RPMI8226 (cell line): ENCODE data around the gene TCF7L2.

Experiments used
- DNase-seq: peaks from one replicate; pipeline ENCODE4 v3.0.0-alpha.2; 2015

Gene TCF7L2

DNA sequence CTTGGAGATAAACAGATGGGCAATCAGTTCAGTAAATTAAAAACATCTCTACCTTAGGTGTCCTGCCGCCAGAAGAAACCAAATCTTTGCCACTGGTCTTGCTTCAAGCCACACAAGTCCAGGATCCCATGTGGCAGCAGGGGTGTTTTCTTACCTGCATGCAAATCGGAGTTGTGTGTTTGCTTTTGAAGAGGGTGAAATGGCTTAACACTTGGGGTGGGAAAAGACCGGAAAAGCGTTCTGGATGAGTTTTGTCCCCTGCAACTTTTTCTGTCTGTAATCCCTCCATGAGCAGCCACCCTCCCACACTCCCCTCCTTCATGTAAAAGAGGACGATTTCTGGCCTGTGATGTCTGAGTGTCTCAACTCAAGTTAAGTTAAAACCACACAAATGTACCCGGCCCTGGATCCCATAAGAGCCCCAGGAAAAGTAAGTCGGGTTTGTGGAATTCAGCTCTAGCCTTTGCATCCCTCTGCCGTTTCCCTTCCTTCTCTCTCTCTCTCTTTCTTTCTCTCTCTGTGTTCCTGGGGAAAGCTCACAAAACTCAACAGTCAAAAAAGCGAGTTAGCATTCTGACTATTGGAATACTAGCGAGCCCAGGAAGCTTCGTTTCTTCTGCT lies 178.5 kb downstream of the TCF7L2 start:
- DNase-seq, result no peak

DNA sequence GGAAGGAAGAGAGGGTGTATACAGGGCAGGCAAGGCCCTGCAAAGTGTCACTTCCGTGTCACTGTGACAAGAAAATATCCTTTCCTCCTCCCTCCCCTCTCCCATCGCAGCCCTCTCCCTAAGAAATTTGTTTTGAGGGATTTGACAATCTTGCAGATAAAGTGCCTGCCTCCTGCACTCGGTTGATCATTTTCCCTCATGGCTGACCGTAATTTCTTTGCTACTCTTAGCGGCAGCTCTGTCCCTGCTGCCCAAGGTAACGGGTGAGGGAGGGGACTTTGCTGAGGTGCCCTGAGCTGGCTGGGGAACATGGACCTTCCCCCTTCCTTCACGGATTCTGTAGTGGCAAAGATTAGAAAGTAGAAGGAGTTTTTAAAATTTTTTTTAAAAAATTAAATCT lies 179.1 kb downstream of the TCF7L2 start:
- no peak for DNase-seq

DNA sequence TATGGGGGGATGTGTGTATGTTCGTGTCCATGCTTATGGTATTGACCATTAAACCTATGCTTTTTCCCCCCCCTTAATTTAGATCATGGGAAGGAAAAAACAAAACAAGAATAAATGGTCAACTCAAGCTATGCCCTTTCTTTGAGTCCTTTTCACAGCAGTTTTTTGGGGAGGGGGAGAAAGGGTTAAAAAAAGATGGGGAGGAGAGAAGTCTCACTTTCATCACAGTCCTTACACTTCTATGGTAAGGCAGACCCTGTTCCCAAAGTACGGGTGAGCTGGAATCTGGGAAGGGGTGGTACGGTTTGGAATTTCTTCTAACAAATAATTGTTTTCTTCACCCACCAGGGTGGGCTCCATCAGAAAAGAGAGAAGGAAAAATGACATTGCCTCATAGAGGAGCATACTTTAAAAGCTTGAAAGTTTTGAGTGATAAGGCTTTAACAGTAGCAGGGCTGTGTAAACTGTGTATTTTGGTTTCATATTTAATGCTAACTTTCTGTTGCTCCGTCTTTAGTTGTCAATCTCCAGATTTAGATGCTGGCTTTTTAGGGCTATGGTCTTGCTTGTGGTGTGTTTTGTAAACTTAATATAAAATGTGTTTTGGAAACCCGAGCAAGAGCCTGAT lies 180.1 kb downstream of the TCF7L2 start:
- DNase-seq, result no peak

DNA sequence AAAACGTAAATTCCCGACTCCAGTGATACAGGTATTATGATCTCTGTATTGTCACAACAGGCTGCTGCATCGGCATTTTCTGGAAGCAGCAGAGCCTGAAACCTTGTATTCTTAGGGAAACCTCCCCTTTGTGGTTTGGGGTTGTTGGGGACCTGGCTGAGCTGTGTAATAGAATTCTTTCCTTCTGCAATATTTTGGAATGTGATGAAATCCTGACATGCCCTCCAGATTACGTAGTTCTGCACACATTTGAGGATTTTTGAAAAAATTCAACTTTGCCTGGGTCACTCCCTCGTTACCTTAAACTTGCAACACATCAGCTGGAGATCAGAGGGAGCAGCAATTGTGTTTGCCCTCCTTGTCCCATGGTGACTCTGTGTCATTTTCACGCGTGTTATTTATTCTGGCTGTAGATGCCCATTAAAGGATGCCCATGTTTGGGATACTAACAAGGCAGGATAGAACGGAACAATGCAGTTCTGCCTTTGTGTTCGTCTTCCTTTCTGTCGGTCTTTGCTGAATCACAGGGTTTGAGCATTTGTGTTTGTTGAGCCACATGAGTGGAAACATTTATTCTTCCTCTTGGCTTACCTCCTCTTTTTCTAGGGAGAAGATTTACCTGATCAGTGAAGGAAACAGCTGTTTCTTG lies 181.7 kb downstream of the TCF7L2 start:
- DNase-seq, result no peak

DNA sequence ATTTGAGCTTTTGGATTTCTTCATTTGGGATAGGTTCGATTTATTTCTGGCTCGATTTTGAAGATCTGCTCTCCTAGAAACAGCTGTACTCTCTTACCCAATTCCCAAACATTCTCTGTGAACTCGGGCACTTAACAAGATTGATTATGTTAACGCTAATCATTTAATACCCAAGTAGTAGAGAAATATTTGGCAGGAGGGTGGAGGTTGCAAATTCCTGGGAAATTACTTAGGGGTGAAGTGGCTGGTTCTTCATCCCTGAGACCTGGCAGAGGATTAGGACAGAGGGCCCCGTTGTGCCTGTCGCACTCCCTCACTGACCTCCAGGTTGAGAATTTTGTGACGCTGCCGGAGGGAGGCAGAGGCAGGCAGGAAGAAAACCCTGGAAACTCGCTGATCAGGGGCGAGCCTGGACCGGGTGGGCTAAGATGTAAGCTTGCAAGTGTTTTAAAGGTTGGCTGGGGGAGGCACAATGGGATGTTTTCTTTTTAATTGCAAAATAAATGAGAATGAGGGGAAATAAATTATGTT lies 182.6 kb downstream of the TCF7L2 start:
- DNase-seq, result no peak

DNA sequence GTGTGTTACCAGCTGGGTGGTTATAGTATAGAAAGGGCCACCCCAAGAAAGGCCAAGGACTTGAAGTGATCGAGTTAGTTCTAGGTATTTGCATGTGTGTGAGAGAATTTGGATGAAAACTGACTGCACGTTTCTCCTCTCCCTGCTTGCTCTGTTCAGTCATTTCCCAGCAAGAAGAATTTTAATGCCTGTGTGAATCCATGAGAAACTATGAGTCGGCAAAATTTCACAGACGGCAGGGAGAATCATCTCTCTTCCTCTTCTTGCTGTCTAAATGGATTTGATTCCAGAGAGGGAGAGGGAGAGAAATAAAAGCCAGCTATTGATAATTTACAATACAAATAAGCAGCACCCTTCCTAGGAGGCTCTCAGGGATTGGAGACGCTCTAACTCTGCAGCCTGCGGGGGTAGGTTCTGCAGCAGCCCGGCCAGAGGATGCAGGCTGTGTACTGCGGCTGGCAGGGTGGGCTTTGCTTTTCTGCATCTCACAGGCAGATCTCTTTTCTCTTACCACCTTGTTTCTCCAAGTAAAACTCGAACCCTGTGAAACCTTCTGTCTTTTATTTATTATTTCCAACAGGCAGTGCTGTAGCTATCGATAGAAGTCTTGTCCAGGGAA lies 183.6 kb downstream of the TCF7L2 start:
- no peak for DNase-seq

DNA sequence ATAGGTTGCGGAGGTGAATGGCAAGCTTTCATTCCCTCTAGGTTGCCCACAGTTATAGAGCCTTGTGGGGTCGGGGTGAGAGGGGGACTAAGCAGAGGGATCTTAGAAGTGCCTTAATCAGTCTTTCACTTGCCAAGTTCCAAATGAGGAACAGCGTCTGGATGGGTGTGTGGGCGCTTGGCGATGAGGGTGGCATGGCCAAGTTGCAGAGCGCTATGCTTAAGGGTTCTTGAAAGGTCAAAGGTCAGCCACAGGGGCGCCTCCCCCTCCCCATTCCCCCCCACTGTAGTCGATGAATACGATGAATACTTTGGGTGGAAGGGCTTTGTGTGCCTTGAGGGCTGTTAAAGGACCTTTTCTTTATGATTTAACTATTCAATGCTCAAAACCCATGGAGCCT lies 185.0 kb downstream of the TCF7L2 start:
- DNase-seq, result no peak

DNA sequence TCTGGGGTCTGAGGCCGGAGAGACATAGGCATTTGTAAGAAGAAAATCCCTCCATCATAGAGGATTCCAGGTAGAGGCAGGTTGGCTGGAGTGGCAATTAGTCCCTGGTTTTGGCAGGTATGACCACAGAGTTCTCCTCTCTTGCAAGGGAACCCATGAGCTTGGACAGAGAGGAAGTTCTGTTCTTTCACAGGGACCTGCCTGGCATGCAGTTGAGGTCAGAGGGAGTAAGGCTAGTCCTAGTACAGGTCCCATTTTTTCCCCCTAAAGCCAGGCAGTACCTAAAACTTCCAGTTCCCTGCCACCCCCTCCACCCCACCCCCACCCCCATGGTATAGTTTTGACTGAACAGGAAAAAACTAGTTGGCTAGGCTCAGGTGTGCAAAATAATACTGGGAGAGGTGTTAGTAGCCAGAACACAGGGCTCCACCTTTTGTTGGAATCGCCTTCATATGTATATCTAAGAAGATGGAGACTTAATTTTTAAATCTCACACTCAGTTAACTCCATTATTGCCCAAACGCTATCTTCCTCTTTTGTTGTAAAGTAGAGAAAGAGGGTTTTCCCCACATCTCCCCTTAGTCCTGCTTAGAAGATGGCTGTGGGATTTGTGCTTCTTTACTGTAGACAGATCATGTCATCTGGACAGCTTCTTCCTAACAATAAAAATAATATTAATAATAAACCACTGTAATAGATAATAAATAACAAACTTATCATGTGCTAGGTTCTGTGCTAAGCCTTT lies 188.1 kb downstream of the TCF7L2 start:
- DNase-seq, result no peak

DNA sequence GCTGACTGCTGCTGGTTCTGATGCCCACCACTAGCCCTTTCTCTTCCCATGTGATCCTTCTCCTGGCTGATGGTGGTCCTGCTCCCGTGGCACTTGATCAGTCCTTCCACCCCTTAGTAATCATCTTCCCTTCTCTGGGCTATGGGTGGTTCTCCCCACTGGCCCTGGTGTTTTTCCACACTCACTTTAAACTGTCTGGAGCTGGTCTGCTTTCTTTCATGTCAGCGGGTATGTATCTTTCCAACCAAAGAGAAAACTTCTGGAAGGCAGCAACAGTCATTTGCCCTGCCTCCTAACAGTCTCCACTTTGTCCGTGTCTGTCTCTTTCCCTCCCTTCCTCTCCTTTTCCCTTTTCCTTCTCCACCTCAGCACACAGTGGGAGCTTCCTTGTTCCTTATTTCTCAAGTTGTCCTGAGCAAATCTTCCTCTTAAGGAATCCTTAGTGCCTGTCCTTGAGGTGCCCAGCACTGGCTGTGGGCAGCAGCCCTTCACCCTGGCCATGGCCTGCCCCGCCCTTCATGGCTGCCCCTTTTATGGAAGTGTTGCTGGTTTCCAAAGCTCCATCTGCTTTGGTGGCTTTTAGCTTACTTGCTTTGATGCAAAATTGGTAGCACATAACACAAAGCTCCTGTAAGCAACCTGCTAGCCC lies 189.0 kb downstream of the TCF7L2 start:
- no peak for DNase-seq

DNA sequence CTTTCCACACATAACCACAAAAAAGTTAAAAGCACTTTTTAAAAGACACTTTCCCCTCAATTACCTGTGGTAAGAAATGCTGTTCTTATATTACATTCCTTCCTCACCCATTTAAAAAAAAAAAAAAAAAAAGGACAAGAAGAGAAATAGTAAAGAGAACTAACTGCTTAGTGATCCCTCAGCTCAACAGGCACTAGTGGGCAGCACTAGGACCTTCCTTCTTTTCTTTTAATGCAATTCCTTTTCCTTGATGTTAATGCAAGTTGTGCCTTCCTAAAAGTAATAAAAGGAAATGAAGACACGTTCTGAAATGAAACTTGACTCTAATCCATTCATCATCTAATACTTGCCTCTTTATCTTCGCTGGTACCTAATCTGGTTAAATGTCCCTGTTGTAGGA lies 189.7 kb downstream of the TCF7L2 start:
- no peak for DNase-seq

DNA sequence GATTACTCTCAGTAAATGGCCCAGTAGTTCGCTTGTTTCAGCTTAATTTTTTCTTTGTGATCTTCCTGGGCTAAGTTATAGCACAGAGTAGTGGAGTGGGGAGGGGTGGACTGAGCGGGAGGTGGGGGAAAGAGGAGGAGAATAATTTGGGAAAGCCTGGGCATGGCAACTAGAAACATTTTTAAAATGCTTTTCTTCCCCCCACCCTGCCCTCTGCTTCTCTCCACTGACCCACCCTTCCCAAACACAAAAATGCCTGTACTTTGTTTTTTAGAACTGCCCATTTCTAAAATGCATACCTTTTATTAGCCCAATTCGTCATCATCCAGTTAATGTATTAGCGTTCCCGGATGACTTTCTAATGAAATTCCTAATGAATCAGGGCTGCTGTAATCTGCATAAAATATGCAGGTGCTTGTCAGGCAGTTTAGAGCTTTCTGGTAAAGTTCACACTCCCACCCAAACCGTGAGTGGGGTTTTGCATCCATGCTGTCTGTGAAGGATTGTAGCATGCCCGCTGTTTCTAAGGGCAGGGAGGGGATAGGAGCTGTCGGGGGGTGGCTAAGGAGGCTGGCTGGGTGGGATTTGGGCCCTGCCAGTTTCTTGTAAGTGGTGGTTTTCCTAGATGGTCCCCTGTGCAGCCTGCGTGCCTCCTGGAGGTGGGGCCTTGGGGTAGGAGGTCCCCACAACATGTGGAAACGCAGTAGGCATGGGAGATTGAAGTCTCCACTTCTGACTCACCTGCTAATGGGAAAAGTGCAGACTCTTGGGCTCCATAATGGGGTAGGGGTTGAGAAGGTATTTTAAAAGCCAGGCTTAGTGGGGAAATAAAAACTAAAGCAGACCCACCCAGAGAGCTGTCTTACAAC lies 190.3 kb downstream of the TCF7L2 start:
- DNase-seq, result no peak

DNA sequence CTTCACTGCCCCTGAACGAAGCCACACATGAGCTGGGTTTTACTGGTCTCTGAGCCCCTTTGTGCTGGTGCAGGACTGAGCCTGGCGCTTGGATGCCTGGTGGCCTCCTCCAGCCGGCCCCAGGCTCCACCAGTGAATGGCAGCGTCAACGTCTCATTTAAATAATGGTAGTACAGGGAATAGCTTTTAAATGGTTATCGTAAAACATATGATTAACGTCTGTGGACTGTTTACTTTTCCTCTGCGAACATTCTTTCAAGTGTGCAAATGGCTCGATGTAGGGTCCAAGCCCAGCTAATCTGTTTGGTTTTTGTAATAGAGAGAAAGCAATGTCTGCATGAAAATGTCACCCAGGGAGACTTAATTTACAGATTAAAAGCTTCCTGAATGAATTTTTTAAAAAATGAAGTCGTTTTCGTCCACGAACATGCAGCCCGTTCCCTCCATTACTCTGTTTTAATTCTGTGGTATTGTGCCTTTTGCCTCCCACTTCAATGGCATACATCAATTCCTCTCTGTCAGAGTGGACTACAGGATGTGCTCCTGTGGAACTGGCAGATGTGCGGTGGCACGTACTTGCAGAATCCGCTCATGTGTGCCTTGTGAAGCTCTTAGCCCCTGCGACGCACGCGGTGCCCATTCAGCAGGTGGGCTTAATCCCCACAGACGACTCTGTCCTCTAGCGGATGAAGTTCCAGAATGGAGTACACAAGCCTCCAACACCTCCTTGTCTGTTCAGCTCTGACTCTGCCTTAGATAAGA lies 192.7 kb downstream of the TCF7L2 start:
- DNase-seq, result no peak

DNA sequence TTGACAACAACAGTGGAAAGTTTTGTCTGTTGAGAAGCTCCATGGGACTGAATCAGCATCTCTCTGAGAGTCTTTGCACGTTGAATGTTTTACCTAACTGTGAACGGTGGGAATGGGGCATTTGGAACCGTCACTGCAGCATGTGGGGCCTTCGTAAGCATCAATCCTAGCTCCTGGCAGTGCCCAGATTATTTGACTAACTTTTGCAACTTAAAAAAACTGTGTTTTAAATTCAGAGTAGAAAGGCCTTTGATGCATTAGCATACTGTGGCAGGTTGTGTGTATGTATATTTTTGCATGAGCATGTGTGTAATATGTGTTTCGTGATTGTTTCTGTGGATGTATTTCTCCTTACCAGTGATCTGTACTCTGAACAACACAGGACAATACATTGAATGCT lies 194.5 kb downstream of the TCF7L2 start:
- DNase-seq, result no peak

DNA sequence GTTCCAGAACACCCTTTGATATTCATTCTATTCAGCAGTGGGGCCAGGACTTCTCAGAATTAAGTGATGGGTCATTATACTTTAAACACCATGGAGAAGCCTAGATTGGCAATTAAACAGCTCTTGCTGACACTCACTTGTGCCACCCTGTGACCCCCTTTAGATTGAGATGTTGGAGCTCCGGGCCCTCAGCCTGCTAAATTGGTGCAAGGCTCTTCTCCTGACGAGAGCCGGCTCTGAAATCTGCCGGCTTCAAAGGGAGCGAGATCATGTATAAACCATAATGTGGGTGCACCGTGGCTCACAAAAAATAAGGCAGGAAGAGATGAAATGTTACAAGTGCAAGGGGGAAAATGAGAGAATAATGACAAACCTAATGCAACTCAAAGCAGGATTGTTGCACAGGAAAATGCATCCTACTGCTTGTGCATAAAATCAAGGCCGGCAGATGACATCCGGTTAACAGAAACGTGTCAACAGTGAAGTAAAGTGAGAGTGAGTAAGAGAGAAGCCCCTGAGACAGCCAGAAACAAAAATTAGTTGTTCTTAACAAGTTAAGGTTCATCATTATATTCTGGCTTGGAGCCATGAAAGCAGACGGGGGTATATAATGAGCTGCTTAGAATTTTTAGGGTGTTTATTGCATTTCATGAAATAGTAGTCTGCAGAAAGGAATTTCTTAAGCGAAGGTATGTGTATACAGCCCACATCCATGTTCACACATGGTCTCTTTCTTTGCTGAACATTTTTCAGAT lies 198.2 kb downstream of the TCF7L2 start:
- DNase-seq, result no peak

DNA sequence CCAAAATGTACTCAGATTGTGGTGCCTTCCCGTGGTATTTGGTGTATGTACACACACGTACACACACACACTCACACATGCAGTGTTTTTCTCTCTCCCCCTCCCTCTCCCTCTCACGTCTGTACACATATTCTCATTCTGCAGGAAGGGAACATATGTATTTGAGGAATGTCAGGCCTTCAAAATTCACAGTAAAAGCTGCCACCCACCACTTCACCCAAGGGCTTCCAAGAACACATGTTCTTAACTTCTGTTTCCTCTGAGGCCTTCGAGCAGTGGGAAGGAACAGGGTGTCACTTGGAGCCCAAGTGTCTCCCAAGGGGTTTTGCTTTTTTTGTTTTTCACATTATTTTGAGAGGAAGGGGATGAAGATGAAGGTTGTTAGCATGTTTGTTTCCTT lies 198.9 kb downstream of the TCF7L2 start:
- DNase-seq, result no peak

DNA sequence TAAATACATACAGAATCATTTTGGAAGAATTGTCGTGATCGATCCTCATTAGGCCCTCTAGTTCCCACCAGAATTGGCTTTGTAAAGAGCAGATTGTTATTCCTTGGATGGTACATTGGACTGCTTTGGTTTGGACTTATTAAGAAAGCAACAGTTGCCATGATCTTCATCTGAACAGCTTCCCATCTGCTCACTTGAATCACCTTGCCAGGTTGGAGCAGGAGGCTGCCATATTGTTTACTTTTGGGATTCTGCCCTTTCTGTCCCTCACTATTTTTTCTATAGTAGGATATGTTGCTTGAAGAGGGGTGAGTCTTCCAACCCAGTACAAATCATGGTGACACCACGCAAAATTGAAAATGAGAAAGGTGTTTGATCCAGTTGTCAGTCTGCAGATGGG lies 199.6 kb downstream of the TCF7L2 start:
- no peak for DNase-seq

DNA sequence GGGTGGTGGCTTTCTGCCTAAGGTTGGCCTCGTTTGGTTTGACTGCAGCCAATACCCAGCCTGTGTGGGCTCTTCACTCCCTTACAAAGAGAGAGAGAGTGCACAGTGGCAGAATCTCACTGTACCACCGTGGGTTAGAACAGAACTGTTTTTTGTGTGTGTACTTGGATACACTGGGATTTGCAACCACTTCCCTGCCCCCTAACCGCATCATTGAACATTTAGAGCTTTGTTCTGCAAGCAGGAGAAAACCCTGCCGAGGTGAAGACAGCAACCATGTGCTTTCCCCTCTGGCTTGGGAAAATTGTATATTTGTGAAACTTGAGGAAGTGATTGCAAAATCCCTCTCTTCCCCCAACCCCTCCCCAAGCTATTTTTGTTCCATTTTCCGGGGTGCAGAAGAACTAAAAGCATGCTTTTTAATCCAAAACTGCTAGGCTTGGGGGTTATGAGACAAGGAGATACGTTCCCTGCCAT lies 201.2 kb downstream of the TCF7L2 start:
- DNase-seq, result no peak

DNA sequence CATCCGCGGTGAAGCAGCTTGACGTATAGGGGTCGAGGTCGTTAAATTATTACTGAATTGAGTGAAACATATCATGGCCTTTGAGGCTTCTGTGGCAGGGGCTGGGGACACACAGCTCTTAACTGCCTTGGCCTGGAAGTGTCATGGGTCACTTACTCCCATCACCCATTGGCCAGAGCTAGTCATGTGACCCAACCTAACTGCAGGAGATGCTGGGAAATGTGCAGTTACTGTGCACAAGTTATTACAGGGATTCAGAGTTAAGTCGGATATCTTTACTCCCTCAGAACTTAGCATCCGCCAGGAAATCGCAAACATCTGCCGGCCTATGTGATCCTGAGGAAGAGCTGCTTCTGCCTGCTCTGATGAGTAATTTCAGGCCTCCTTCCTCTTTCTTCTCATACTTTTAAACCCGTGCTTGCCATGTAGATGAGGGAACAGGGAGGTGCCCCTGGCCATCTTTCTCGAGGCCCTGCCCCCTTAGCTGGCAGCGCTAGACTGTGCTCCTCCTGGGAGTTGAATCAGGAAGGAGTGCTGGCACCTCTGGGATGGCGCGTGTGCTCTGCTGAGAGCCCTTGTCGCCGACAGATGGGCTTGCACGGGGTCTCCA lies 203.6 kb downstream of the TCF7L2 start:
- no peak for DNase-seq

DNA sequence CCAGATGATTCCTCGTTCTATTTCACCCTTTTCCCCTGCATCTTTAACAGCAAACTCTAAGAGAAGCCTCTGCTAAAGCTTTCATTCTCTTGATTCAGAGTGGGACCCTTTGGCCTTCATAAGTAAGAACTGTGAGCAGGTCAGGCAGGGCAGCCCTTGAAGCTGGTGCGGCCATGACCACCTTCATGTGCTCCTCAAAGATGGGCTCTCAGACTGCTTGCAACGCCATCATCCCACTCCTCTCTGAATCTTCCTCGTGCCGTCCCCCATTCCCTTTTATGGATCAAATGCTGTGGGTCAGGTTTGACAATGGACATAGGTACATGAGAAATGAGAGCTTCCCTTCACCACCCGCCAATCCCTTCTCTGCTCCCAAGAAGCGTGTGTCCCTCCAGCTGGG lies 207.4 kb downstream of the TCF7L2 start:
- DNase-seq, result no peak
